SK-N-SH (cell line): ENCODE results near the gene DCHS1. TPM values are rescaled to one million over a fixed set of nuclear protein-coding genes. Genes with fewer than 3 reads are reported as not detected.

Source experiments
- CTCF ChIA-PET: fragments of 300-600, 350-600 bp; formaldehyde crosslinking; extraction: SDS; loops from one replicate; lab custom pipeline; 2021; lab: Yijun Ruan, JAX
- POLR2A ChIA-PET: fragments of 350-600 bp; sonication (Branson Sonifier 250); formaldehyde crosslinking; extraction: SDS; loops from one replicate; lab custom pipeline; 2020; ENCODE audit warnings: antibody characterized with exemption, inconsistent platforms; lab: Yijun Ruan, JAX
- DNase-seq: peaks from one replicate; pipeline ENCODE4 v3.0.0; 2012
- H2AFZ ChIP-seq: fragments of 200-600 bp; sonication (generic); 2 replicates; pipeline ENCODE4 v1.8.1; 2016; ENCODE audit warnings: antibody characterized with exemption, mild to moderate bottlenecking, low read depth
- H3F3A ChIP-seq: fragments of 200-600 bp; sonication (generic); replicated peaks from 2 replicates; pipeline ENCODE3; 2016; ENCODE audit warnings: antibody characterized with exemption, mild to moderate bottlenecking; ENCODE audit not compliant: insufficient read depth
- H3K27ac ChIP-seq, 2 experiments: fragments of 200-500 bp in 1 of 2; fragments of 200-600 bp in 1 of 2; sonication (Bioruptor generic) in 1 of 2; sonication (generic), shearing (Covaris generic) in 1 of 2; 2 replicates each; pipeline versions ENCODE4 v1.5.1 to v1.6.1; 2014 to 2016; ENCODE audit warnings: low read depth in 2 of 2, inconsistent platforms in 1 of 2, low read length in 1 of 2, mild to moderate bottlenecking in 1 of 2, mixed read lengths in 1 of 2
- H3K27me3 ChIP-seq: fragments of 200-600 bp; sonication (generic), shearing (Covaris generic); 2 replicates; pipeline ENCODE4 v1.6.1; 2016; ENCODE audit warnings: mixed run types; ENCODE audit not compliant: insufficient read depth
- H3K36me3 ChIP-seq, 2 experiments: fragments of 200-500 bp in 1 of 2; fragments of 200-600 bp in 1 of 2; sonication (Bioruptor generic) in 1 of 2; sonication (generic) in 1 of 2; replicated peaks in 1 of 2; 2 replicates each; pipeline versions ENCODE3 to v1.5.1; 2014 to 2016; ENCODE audit warnings: low read length in 1 of 2, mild to moderate bottlenecking in 1 of 2; ENCODE audit not compliant: insufficient read depth in 2 of 2, control insufficient read depth in 1 of 2
- H3K4me1 ChIP-seq, 2 experiments: fragments of 200-500 bp in 1 of 2; fragments of 200-600 bp in 1 of 2; sonication (Bioruptor generic) in 1 of 2; sonication (generic), shearing (Covaris generic) in 1 of 2; 2 replicates each; pipeline versions ENCODE4 v1.5.1 to v1.6.1; 2014 to 2016; ENCODE audit warnings: low read depth in 1 of 2, low read length in 1 of 2, mixed run types in 1 of 2; ENCODE audit not compliant: insufficient read depth in 2 of 2, control insufficient read depth in 1 of 2
- H3K4me2 ChIP-seq: fragments of 200-600 bp; sonication (generic), shearing (Covaris generic); 2 replicates; pipeline ENCODE4 v1.6.1; 2017; ENCODE audit warnings: mixed run types
- H3K4me3 ChIP-seq, 2 experiments: fragments of 200-500 bp in 1 of 2; fragments of 200-600 bp in 1 of 2; sonication (Bioruptor generic) in 1 of 2; sonication (generic), shearing (Covaris generic) in 1 of 2; 2 replicates each; pipeline versions ENCODE4 v1.5.1 to v1.8.1; 2014 to 2016; ENCODE audit warnings: low read depth in 2 of 2, inconsistent platforms in 1 of 2, low read length in 1 of 2, mild to moderate bottlenecking in 1 of 2, mixed read lengths in 1 of 2, moderate library complexity in 1 of 2
- H3K79me2 ChIP-seq: fragments of 200-600 bp; sonication (generic); 2 replicates; pipeline ENCODE4 v1.8.1; 2017; ENCODE audit warnings: mild to moderate bottlenecking; ENCODE audit not compliant: insufficient read depth
- H3K9ac ChIP-seq: fragments of 200-600 bp; sonication (generic); 2 replicates; pipeline ENCODE4 v1.6.1; 2017; ENCODE audit warnings: mixed run types
- H3K9me2 ChIP-seq: fragments of 200-600 bp; sonication (generic); 2 replicates; pipeline ENCODE4 v1.6.1; 2017; ENCODE audit warnings: mixed run types
- H3K9me3 ChIP-seq: fragments of 200-600 bp; sonication (generic); 2 replicates; pipeline ENCODE4 v1.6.1; 2017; ENCODE audit warnings: mixed run types, mild to moderate bottlenecking, moderate library complexity
- H4K20me1 ChIP-seq: fragments of 200-600 bp; sonication (generic); 2 replicates; pipeline ENCODE4 v1.6.1; 2017; ENCODE audit warnings: mild to moderate bottlenecking, mixed run types; ENCODE audit not compliant: insufficient read depth
- CHD2 ChIP-seq: fragments of 150-350 bp; IDR thresholded peaks from 2 replicates; pipeline ENCODE4 v1.6.1; 2018; ENCODE audit warnings: low read length; ENCODE audit not compliant: partially characterized antibody
- ELF1 ChIP-seq: IDR thresholded peaks from 2 replicates; pipeline ENCODE4 v1.4.0; 2012
- EZH2phosphoT487 ChIP-seq: fragments of 200-600 bp; sonication (generic); IDR thresholded peaks from 2 replicates; pipeline ENCODE4 v1.6.1; 2017; ENCODE audit warnings: low read depth, mixed run types, mild to moderate bottlenecking, antibody characterized with exemption, moderate library complexity, borderline replicate concordance
- FOXM1 ChIP-seq: IDR thresholded peaks from 2 replicates; pipeline ENCODE4 v1.4.0; 2012; ENCODE audit warnings: low read depth, mild to moderate bottlenecking
- GABPA ChIP-seq: IDR thresholded peaks from 2 replicates; pipeline ENCODE4 v1.4.0; 2012; ENCODE audit warnings: low read depth, mild to moderate bottlenecking
- JUND ChIP-seq: IDR thresholded peaks from 2 replicates; pipeline ENCODE4 v1.4.0; 2012
- MEF2A ChIP-seq: IDR thresholded peaks from 2 replicates; pipeline ENCODE4 v1.4.0; 2012; ENCODE audit warnings: low read depth, borderline replicate concordance
- NRF1 ChIP-seq: IDR thresholded peaks from 2 replicates; pipeline ENCODE4 v1.6.1; 2012; ENCODE audit warnings: low read depth, mild to moderate bottlenecking, low read length
- POLR2AphosphoS5 ChIP-seq: IDR thresholded peaks from 2 replicates; pipeline ENCODE4 v1.6.1; 2012; ENCODE audit warnings: low read depth, low read length
- RCOR1 ChIP-seq: fragments of 150-350 bp; IDR thresholded peaks from 2 replicates; pipeline ENCODE4 v1.6.1; 2017; ENCODE audit warnings: antibody characterized with exemption, low read length
- SIN3A ChIP-seq: IDR thresholded peaks from 2 replicates; pipeline ENCODE4 v1.6.1; 2012; ENCODE audit warnings: low read depth, mild to moderate bottlenecking, low read length, moderate library complexity, borderline replicate concordance
- TCF12 ChIP-seq: IDR thresholded peaks from 2 replicates; pipeline ENCODE4 v1.4.0; 2012
- YY1 ChIP-seq: IDR thresholded peaks from 2 replicates; pipeline ENCODE4 v1.4.0; 2012; ENCODE audit warnings: low read depth, mild to moderate bottlenecking
- WGBS: methylation state at CpG from one replicate; pipeline ENCODE4 v1.1.6; 2017; ENCODE audit warnings: low lambda C conversion rate; 5-methylcytosine and 5-hydroxymethylcytosine counted together
- polyA plus RNA-seq, 3 experiments: library from polyadenylated mRNA; depleted of rRNA; stranded (reverse); fragments of >200 nt; gene quantifications; 2 replicates each; pipeline ENCODE4 v1.2.3, GENCODE V29; 2012
- TF ChIP-seq, protein P1 (sequence below): IDR thresholded peaks from 2 replicates; pipeline ENCODE4; 2012
- TF ChIP-seq, protein P2 (sequence below): IDR thresholded peaks from 2 replicates; pipeline ENCODE4 v1.4.0; 2012; ENCODE audit warnings: low read depth, borderline replicate concordance

DCHS1 gene
- polyA plus RNA-seq, 1 of the 3 experiments (the other 2 are of a cell fraction), result 5.7 TPM

GRCh38 chr11:6673523-6674218, 18.1 kb upstream of the DCHS1 start:
- H3K79me2 ChIP-seq, result no peaks in the 10 kb centered on the region
- POLR2A ChIA-PET, result interaction anchor here (1.2 kb wide), 1 partner anchor 24 kb away, joined by 4 read pairs; no protein-coding TSS in a partner anchor
- CTCF ChIA-PET, result interaction anchor here (1.0 to 3.9 kb wide), 3 partner anchors 9 to 142 kb away, joined by 3 to 19 read pairs (median 4); partner anchors contain the start of gene MRPL17

GRCh38 chr11:6671991-6672390, 16.4 kb upstream of the DCHS1 start:
- 77% methylated on average over 2 of the region's 2 CpGs for WGBS
- no peaks in the 10 kb centered on the region for H3K27me3 ChIP-seq
- TF ChIP-seq GABPA (no peak), EZH2phosphoT487 (no peak), JUND (no peak), POLR2AphosphoS5 (no peak), ELF1 (no peak), SIN3A (no peak)
- TF ChIP-seq, protein P1, sequence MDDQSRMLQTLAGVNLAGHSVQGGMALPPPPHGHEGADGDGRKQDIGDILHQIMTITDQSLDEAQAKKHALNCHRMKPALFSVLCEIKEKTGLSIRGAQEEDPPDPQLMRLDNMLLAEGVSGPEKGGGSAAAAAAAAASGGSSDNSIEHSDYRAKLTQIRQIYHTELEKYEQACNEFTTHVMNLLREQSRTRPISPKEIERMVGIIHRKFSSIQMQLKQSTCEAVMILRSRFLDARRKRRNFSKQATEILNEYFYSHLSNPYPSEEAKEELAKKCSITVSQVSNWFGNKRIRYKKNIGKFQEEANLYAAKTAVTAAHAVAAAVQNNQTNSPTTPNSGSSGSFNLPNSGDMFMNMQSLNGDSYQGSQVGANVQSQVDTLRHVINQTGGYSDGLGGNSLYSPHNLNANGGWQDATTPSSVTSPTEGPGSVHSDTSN, result no peak
- H3F3A ChIP-seq, result no peaks in the 10 kb centered on the region
- H3K4me2 ChIP-seq, result no peak overlapping the region
- no peaks in the 10 kb centered on the region for H3K9me2 ChIP-seq
- no peak overlapping the region for H3K27ac ChIP-seq
- no peak for DNase-seq
- no peak overlapping the region for H2AFZ ChIP-seq
- POLR2A ChIA-PET, result interaction anchor here (0.6 kb wide), 1 partner anchor 184 kb away, joined by 3 read pairs; no protein-coding TSS in a partner anchor
- no peak overlapping the region for H3K9ac ChIP-seq
- no peaks in the 10 kb centered on the region for H4K20me1 ChIP-seq
- no peaks in the 10 kb centered on the region for H3K4me1 ChIP-seq
- no peaks in the 10 kb centered on the region for H3K36me3 ChIP-seq
- H3K79me2 ChIP-seq, result no peaks in the 10 kb centered on the region
- CTCF ChIA-PET, result interaction anchor here (1.6 to 3.9 kb wide), 2 partner anchors 11 to 59 kb away, joined by 3 to 19 read pairs; partner anchors contain the start of gene MRPL17
- no peak overlapping the region for H3K4me3 ChIP-seq
- no peaks in the 10 kb centered on the region for H3K9me3 ChIP-seq

More at GRCh38 chr11:6673523-6674218, 18.1 kb upstream of the DCHS1 start:
- H4K20me1 ChIP-seq, result no peaks in the 10 kb centered on the region
- no peaks in the 10 kb centered on the region for H3K36me3 ChIP-seq
- H3K4me1 ChIP-seq, result no peaks in the 10 kb centered on the region
- DNase-seq, result no peak
- H3K4me3 ChIP-seq, result no peak overlapping the region
- H3K4me2 ChIP-seq, result no peak overlapping the region
- no peaks in the 10 kb centered on the region for H3F3A ChIP-seq
- no peak for TF ChIP-seq CHD2
- TF ChIP-seq MEF2A, result no peak
- no peak for TF ChIP-seq FOXM1
- no peak for TF ChIP-seq RCOR1
- no peak for TF ChIP-seq NRF1
- TF ChIP-seq, protein P2, sequence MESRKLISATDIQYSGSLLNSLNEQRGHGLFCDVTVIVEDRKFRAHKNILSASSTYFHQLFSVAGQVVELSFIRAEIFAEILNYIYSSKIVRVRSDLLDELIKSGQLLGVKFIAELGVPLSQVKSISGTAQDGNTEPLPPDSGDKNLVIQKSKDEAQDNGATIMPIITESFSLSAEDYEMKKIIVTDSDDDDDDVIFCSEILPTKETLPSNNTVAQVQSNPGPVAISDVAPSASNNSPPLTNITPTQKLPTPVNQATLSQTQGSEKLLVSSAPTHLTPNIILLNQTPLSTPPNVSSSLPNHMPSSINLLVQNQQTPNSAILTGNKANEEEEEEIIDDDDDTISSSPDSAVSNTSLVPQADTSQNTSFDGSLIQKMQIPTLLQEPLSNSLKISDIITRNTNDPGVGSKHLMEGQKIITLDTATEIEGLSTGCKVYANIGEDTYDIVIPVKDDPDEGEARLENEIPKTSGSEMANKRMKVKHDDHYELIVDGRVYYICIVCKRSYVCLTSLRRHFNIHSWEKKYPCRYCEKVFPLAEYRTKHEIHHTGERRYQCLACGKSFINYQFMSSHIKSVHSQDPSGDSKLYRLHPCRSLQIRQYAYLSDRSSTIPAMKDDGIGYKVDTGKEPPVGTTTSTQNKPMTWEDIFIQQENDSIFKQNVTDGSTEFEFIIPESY, result no peak
- no peak for TF ChIP-seq YY1
- no peak for TF ChIP-seq TCF12
- TF ChIP-seq, protein P1, result no peak
- H3K9me2 ChIP-seq, result no peaks in the 10 kb centered on the region
- no peak overlapping the region for H3K27ac ChIP-seq
- no peak overlapping the region for H2AFZ ChIP-seq
- no peaks in the 10 kb centered on the region for H3K9me3 ChIP-seq
- H3K27me3 ChIP-seq, result no peaks in the 10 kb centered on the region
- H3K9ac ChIP-seq, result no peak overlapping the region
